Measurements from ENCODE around the gene LRRN2.
"Not testable (repeated sequence)": the region's sequence is repeated elsewhere in the genome, so short reads cannot be mapped to it uniquely, and the experiment has no call there.

LRRN2 gene

GRCh38 chr1:204685236-204686006, at the start of gene LRRN2:
Gene LRRN2 (minus strand): TSS chr1:204685738. CDS start chr1:204619992, 65,746 bp downstream.
- DNase-seq (ENCODE audit: low spot score), result no peak

GRCh38 chr1:204735042-204735441, 49.5 kb upstream of the LRRN2 start:
- no peak for DNase-seq (ENCODE audit: low spot score)

- DNase-seq (ENCODE audit: low spot score), result no peak
These were observed 48.5 kb upstream of the LRRN2 start for GRCh38 chr1:204733869-204734596.

GRCh38 chr1:204733289-204733688, 47.8 kb upstream of the LRRN2 start:
- DNase-seq (ENCODE audit: low spot score), result no peak

- no peak for DNase-seq (ENCODE audit: low spot score)
These were observed 46.5 kb upstream of the LRRN2 start for GRCh38 chr1:204731985-204732575.

GRCh38 chr1:204731509-204731908, 46.0 kb upstream of the LRRN2 start:
- no peak for DNase-seq (ENCODE audit: low spot score)

GRCh38 chr1:204730826-204731459, 45.4 kb upstream of the LRRN2 start:
- DNase-seq (ENCODE audit: low spot score), result no peak

GRCh38 chr1:204729516-204729915, 44.0 kb upstream of the LRRN2 start:
- DNase-seq (ENCODE audit: low spot score), result no peak

GRCh38 chr1:204728456-204728855, 42.9 kb upstream of the LRRN2 start:
- no peak for DNase-seq (ENCODE audit: low spot score)

- DNase-seq (ENCODE audit: low spot score), result no peak
These were observed 42.5 kb upstream of the LRRN2 start for GRCh38 chr1:204728045-204728444.

- DNase-seq (ENCODE audit: low spot score), result not testable (repeated sequence)
These were observed 41.9 kb upstream of the LRRN2 start for GRCh38 chr1:204727438-204727837.

GRCh38 chr1:204726478-204726877, 40.9 kb upstream of the LRRN2 start:
- DNase-seq (ENCODE audit: low spot score), result no peak

GRCh38 chr1:204725821-204726448, 40.4 kb upstream of the LRRN2 start:
- no peak for DNase-seq (ENCODE audit: low spot score)

- no peak for DNase-seq (ENCODE audit: low spot score)
These were observed 37.7 kb upstream of the LRRN2 start for GRCh38 chr1:204723131-204723787.

GRCh38 chr1:204721373-204722055, 36.0 kb upstream of the LRRN2 start:
- no peak for DNase-seq (ENCODE audit: low spot score)

- no peak for DNase-seq (ENCODE audit: low spot score)
These were observed 31.1 kb upstream of the LRRN2 start for GRCh38 chr1:204716660-204717059.

GRCh38 chr1:204714861-204715511, 29.4 kb upstream of the LRRN2 start:
- no peak for DNase-seq (ENCODE audit: low spot score)

GRCh38 chr1:204714194-204714860, 28.8 kb upstream of the LRRN2 start:
- DNase-seq (ENCODE audit: low spot score), result no peak

GRCh38 chr1:204713541-204713940, 28.0 kb upstream of the LRRN2 start:
- no peak for DNase-seq (ENCODE audit: low spot score)

Measured in COLO829 (cell line).